Calu3 (cell line): Measurements from ENCODE around the gene FSD2. TPM values are rescaled to one million over a fixed set of nuclear protein-coding genes. Genes with fewer than 3 reads are reported as not detected.

Source experiments
- BruUV-seq: library from RNA; stranded (reverse); fragments of 400-500 nt; replicated peaks from 2 replicates; lab custom pipeline; 2021; lab: Mats Ljungman, UMichigan
- CTCF ChIA-PET: fragments of 300-600 bp; sonication (Branson Sonifier 250); formaldehyde crosslinking; loops from one replicate; lab custom pipeline; 2022; ENCODE audit warnings: antibody characterized with exemption; lab: Charles Lee
- DNase-seq: peaks from one replicate; pipeline ENCODE4 v3.0.0; 2022
- H3K27ac Mint-ChIP-seq: one replicate; pipeline ENCODE4 v1.8.0; 2022; ENCODE audit warnings: mixed read lengths; ENCODE audit not compliant: unreplicated experiment
- H3K27me3 Mint-ChIP-seq: one replicate; pipeline ENCODE4 v1.8.0; 2022; ENCODE audit warnings: mixed read lengths; ENCODE audit not compliant: unreplicated experiment
- H3K36me3 Mint-ChIP-seq: one replicate; pipeline ENCODE4 v1.8.0; 2022; ENCODE audit warnings: mild to moderate bottlenecking, moderate library complexity, mixed read lengths; ENCODE audit not compliant: insufficient read depth, unreplicated experiment
- H3K4me1 Mint-ChIP-seq: one replicate; pipeline ENCODE4 v1.8.0; 2022; ENCODE audit warnings: mild to moderate bottlenecking, low read depth, mixed read lengths; ENCODE audit not compliant: unreplicated experiment
- H3K4me3 Mint-ChIP-seq: one replicate; pipeline ENCODE4 v1.8.0; 2022; ENCODE audit warnings: mild to moderate bottlenecking, low read depth, moderate library complexity, mixed read lengths; ENCODE audit not compliant: unreplicated experiment
- H3K9me3 Mint-ChIP-seq: one replicate; pipeline ENCODE4 v1.8.0; 2022; ENCODE audit warnings: low read depth, mixed read lengths; ENCODE audit not compliant: unreplicated experiment
- intact Hi-C: fragments of 100-400 bp; cut with micrococcal nuclease; formaldehyde crosslinking; loops from one replicate; pipeline ENCODE4 v1.10.0; 2022; ENCODE audit not compliant: unreplicated experiment
- total RNA-seq: library from RNA; stranded (reverse); gene quantifications from 2 replicates; pipeline ENCODE4 v1.2.3, GENCODE V29; 2022
- TF ChIP-seq, protein P1 (sequence below): fragments of 200-600 bp; IDR thresholded peaks from one replicate; pipeline ENCODE4 v1.8.0; 2022; ENCODE audit warnings: antibody characterized with exemption; ENCODE audit not compliant: unreplicated experiment

The FSD2 gene
- total RNA-seq, 1 experiment from 2014 or later = not detected

DNA sequence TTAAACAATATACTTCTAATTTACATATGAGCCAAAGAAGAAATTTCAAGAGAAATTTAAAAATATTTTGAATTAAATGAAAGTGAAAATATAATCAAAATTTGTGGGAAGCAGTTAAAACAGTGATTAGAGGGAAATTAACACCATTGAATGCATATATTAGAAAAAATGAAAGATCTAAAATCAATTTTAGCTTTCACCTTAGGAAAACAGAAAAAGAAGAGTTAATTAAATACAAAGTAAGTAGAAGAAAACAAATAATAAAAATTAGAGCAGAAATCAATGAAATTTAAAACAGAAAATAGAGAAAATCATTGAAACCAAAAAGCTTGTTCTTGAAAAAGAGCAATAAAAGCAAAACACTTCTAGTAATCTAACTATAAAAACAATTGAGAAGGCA lies 57.6 kb downstream of the FSD2 start:
- H3K27ac Mint-ChIP-seq = no peak overlapping the region
- BruUV-seq = no TSS peak
- CTCF ChIA-PET = interaction anchor here (0.7 kb wide), 2 partner anchors 85 to 345 kb away, joined by 3 read pairs; no protein-coding TSS in a partner anchor
- H3K27me3 Mint-ChIP-seq = no peaks in the 10 kb centered on the region
- DNase-seq = no peak
- peaks cover 32% of the 10 kb centered on the region for H3K36me3 Mint-ChIP-seq
- intact Hi-C loops = no loop called here
- H3K4me3 Mint-ChIP-seq = no peak overlapping the region
- TF ChIP-seq, protein P1, sequence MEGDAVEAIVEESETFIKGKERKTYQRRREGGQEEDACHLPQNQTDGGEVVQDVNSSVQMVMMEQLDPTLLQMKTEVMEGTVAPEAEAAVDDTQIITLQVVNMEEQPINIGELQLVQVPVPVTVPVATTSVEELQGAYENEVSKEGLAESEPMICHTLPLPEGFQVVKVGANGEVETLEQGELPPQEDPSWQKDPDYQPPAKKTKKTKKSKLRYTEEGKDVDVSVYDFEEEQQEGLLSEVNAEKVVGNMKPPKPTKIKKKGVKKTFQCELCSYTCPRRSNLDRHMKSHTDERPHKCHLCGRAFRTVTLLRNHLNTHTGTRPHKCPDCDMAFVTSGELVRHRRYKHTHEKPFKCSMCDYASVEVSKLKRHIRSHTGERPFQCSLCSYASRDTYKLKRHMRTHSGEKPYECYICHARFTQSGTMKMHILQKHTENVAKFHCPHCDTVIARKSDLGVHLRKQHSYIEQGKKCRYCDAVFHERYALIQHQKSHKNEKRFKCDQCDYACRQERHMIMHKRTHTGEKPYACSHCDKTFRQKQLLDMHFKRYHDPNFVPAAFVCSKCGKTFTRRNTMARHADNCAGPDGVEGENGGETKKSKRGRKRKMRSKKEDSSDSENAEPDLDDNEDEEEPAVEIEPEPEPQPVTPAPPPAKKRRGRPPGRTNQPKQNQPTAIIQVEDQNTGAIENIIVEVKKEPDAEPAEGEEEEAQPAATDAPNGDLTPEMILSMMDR = no peak
- no peaks in the 10 kb centered on the region for H3K9me3 Mint-ChIP-seq
- peaks cover 16% of the 10 kb centered on the region for H3K4me1 Mint-ChIP-seq

DNA sequence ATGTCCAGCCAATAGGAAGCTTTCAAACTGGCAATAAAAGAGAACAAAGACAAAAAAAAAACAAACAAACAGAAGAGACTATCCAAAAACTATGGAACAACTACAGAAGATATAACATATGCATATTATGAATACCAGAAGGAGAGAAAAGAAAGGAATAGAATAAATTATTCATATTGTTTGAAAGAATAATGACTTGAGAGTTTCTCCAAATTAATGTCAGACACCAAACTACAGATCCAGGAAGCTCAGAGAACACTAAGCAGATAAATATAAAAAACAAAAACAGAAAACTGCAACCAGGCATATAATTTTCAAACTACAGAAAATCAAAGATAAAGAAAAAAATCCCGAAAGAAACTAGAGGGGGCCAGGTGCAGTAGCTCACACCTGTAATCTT lies 62.1 kb downstream of the FSD2 start:
- no peak overlapping the region for H3K4me3 Mint-ChIP-seq
- H3K27ac Mint-ChIP-seq = no peak overlapping the region
- TF ChIP-seq, protein P1 = no peak
- H3K36me3 Mint-ChIP-seq = no peaks in the 10 kb centered on the region
- no peaks in the 10 kb centered on the region for H3K27me3 Mint-ChIP-seq
- CTCF ChIA-PET = no interaction called here
- no peaks in the 10 kb centered on the region for H3K9me3 Mint-ChIP-seq
- H3K4me1 Mint-ChIP-seq = no peaks in the 10 kb centered on the region
- no peak for DNase-seq
- intact Hi-C loops = no loop called here
- no TSS peak for BruUV-seq

DNA sequence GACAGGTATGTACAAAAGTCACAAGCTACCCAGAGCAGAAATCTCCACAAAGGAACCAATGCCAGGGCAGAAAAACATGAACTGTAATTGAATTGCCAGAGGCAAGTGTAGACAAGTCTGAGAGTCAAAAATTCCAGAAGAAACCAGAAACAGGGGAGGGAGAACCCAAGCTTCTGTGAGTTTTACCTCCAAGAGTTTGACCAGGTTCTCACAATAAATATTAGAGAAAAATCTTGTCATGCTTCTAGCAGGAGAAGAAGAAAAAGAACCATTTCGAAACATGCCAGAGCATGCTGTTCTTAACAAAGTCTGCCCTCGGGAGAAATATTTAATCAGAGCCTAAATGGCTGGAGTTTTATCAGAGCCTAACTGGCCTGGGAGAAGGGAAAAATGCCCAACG lies 63.7 kb downstream of the FSD2 start:
- TF ChIP-seq, protein P1 = no peak
- no peak for DNase-seq

DNA sequence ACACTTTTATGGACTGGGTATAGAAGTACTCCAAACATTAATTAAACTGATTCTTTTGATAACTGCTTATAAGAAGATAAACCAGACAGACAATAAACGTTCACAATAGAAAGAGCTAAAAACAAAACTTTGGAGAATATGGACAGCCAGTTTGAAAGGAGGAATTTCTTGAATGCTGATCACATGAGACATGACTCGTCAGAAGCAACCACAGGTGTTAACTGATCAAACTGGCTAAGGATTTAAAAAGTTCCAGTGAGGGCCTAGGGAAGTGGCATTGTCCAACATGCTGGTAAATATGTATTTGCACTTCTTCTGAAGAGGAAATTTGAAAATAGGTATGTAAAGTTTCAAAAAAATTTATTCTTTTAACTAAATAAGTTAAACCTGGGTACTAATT lies 66.8 kb downstream of the FSD2 start:
- H3K4me1 Mint-ChIP-seq = no peaks in the 10 kb centered on the region

More for the DNA sequence above, 63.7 kb downstream of the FSD2 start:
- CTCF ChIA-PET = no interaction called here
- Mint-ChIP-seq H3K4me3 (no peak overlapping the region), H3K9me3 (no peaks in the 10 kb centered on the region), H3K27me3 (no peaks in the 10 kb centered on the region), H3K36me3 (no peaks in the 10 kb centered on the region), H3K27ac (no peak overlapping the region), H3K4me1 (no peaks in the 10 kb centered on the region)
- intact Hi-C loops = no loop called here
- BruUV-seq = no TSS peak

More for the DNA sequence above, 66.8 kb downstream of the FSD2 start:
- no TSS peak for BruUV-seq
- CTCF ChIA-PET = interaction anchor here (1.3 kb wide), 1 partner anchor 11 kb away, joined by 4 read pairs; no protein-coding TSS in a partner anchor
- Mint-ChIP-seq H3K4me3 (no peak overlapping the region), H3K27ac (no peak overlapping the region), H3K27me3 (no peaks in the 10 kb centered on the region), H3K36me3 (no peaks in the 10 kb centered on the region), H3K9me3 (no peaks in the 10 kb centered on the region)
- intact Hi-C loops = no loop called here
- DNase-seq = no peak
- TF ChIP-seq, protein P1 = no peak
